Activated T-cell treated with anti-CD3 and anti-CD28 coated beads for 48 hours (primary cell): ENCODE data around the gene SLFN12L.

Experiments used
- DNase-seq: peaks from one replicate; pipeline ENCODE4 v3.0.0-alpha.2; 2020; ENCODE audit warnings: low read depth

The SLFN12L gene

DNA sequence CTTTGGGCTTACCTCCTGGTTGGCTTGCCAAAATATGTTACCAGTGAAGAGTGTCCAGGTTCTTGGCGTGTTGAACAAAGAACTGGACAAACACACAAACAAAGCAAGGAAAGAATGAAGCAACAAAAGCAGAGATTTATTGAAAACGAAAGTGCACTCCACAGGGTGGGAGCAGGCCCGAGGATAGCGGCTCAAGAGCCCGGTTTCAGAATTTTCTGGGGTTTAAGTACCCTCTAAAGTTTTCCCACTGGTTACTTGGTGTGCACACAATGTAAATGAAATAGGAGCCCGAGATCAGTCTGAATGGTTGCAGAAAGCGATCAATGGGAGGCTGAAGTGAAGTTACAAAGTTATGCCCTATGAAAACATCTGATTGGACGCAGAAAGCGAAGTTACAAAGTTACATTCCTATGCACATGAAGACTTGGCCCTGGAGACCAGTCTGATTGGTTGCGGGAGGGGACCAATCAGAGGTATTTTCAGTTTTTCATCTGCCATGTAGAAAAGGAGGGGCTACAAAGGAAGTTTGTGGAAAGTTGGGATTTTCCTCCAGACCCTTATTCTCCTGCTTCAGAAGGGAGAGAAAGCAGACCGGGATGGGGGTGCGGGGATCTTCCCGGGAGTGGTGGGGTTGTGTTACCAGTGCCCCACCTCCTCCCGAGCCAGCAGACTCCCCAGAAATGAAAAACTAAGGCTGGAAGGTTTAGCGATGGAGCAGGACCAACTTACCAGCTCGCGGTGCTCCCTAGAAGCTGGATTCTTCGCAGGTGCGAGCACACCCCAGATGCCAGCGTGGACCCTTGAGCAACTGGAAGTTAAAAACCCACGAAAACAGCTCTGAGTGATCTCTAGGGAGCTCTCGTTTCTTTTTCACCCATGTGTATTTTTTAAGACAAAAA, 105.1 kb downstream of the SLFN12L start, which contains the start of gene SLFN12:
TSS of gene SLFN12 (minus strand) at position 325 of the 899 bp plus-strand sequence. CDS start 9,472 bp downstream, outside the sequence.
- DNase-seq, result no peak

GRCh38 chr17:35429702-35430101, 107.8 kb downstream of the SLFN12L start:
- DNase-seq, result no peak

GRCh38 chr17:35428229-35428628, 109.2 kb downstream of the SLFN12L start:
- DNase-seq, result no peak

GRCh38 chr17:35423761-35424160, 113.7 kb downstream of the SLFN12L start:
- DNase-seq, result no peak
